HCT116 (cell line): ENCODE measurements around the gene PLPP2. TPM values are rescaled to one million over a fixed set of nuclear protein-coding genes. Genes with fewer than 3 reads are reported as not detected.

Experiments
- ATAC-seq: fragments of 200-7000 bp; cut with Tn5 transposase; 2 replicates; pipeline ENCODE4 v1.9.1; 2020; ENCODE audit warnings: mild to moderate bottlenecking, moderate library complexity
- BruUV-seq: library from RNA; stranded (reverse); fragments of 400-500 nt; replicated peaks from 2 replicates; lab custom pipeline; 2021; lab: Mats Ljungman, UMichigan
- CTCF ChIA-PET: fragments of 300-600 bp; sonication (Branson Sonifier 250); formaldehyde crosslinking; loops from one replicate; lab custom pipeline; 2021; ENCODE audit warnings: antibody characterized with exemption; lab: Charles Lee
- POLR2A ChIA-PET: fragments of 300-600, 350-600 bp; sonication (Branson Sonifier 250); formaldehyde crosslinking; loops from one replicate; lab custom pipeline; 2021; ENCODE audit warnings: antibody characterized with exemption; lab: Charles Lee
- RAD21 ChIA-PET, 2 experiments: fragments of 300-600 bp; sonication (Branson Sonifier 250); formaldehyde crosslinking; loops; one replicate each; lab custom pipeline; 2023; ENCODE audit warnings: low total read pairs in 2 of 2; ENCODE audit not compliant: uncharacterized antibody in 2 of 2, unreplicated experiment in 2 of 2, low non-redundant PET in 1 of 2; lab: Charles Lee
- DNase-seq: peaks from one replicate; pipeline ENCODE4 v3.0.0-alpha.2; 2010; ENCODE audit warnings: low read depth, low spot score
- H2AFZ ChIP-seq: fragments of 200-600 bp; shearing (Covaris generic), sonication (generic); 2 replicates; pipeline ENCODE4 v1.6.1; 2017; ENCODE audit warnings: low read depth, mixed run types, mixed read lengths, antibody characterized with exemption, low read length; ENCODE audit not compliant: poor library complexity, severe bottlenecking
- H3K27ac ChIP-seq: 2 replicates; pipeline ENCODE4 v1.5.1; 2012; ENCODE audit warnings: low read depth, low read length
- H3K27me3 ChIP-seq: fragments of 200-600 bp; sonication (generic); 2 replicates; pipeline ENCODE4 v1.6.1; 2016; ENCODE audit warnings: mixed run types, low read length, mixed read lengths; ENCODE audit not compliant: insufficient read depth
- H3K36me3 ChIP-seq, 2 experiments: fragments of 200-500 bp in 1 of 2; fragments of 200-600 bp in 1 of 2; sonication (Bioruptor generic) in 1 of 2; sonication (generic) in 1 of 2; 2 replicates each; pipeline versions ENCODE4 v1.5.1 to v1.6.1; 2014 to 2016; ENCODE audit warnings: low read length in 2 of 2, inconsistent platforms in 1 of 2, mixed read lengths in 1 of 2, mixed run types in 1 of 2; ENCODE audit not compliant: insufficient read depth in 2 of 2, control insufficient read depth in 1 of 2
- H3K4me1 ChIP-seq, 2 experiments: fragments of 200-600 bp in 1 of 2; sonication (generic) in 1 of 2; 2 replicates each; pipeline versions ENCODE4 v1.5.1 to v1.6.1; 2012 to 2017; ENCODE audit warnings: low read length in 2 of 2, inconsistent platforms in 1 of 2, mild to moderate bottlenecking in 1 of 2, mixed read lengths in 1 of 2, mixed run types in 1 of 2, moderate library complexity in 1 of 2; ENCODE audit not compliant: insufficient read depth in 2 of 2, control insufficient read depth in 1 of 2
- H3K4me2 ChIP-seq: fragments of 200-600 bp; sonication (generic); 2 replicates; pipeline ENCODE4 v1.6.1; 2017; ENCODE audit warnings: mixed run types, low read length, mixed read lengths
- H3K4me3 ChIP-seq, 2 experiments: fragments of 200-600 bp in 1 of 2; sonication (generic) in 1 of 2; replicated peaks in 1 of 2; 2 replicates each; pipeline ENCODE4 v1.5.1; 2011 to 2016; ENCODE audit warnings: low read length in 2 of 2, control low read depth in 1 of 2, low read depth in 1 of 2, mild to moderate bottlenecking in 1 of 2, mixed read lengths in 1 of 2, mixed run types in 1 of 2
- H3K79me2 ChIP-seq: fragments of 200-600 bp; sonication (generic); 2 replicates; pipeline ENCODE4 v1.6.1; 2017; ENCODE audit warnings: mild to moderate bottlenecking, mixed run types, low read length, moderate library complexity, mixed read lengths; ENCODE audit not compliant: insufficient read depth
- H3K9ac ChIP-seq: fragments of 200-600 bp; sonication (generic); 2 replicates; pipeline ENCODE4 v1.6.1; 2016; ENCODE audit warnings: low read length, mixed read lengths
- H3K9me2 ChIP-seq: fragments of 200-600 bp; sonication (generic), shearing (Covaris generic); 2 replicates; pipeline ENCODE4 v1.6.1; 2017; ENCODE audit warnings: mixed run types, mild to moderate bottlenecking, moderate library complexity; ENCODE audit not compliant: insufficient read depth
- H3K9me3 ChIP-seq, 2 experiments: fragments of 200-500 bp in 1 of 2; fragments of 200-600 bp in 1 of 2; sonication (Bioruptor generic) in 1 of 2; sonication (generic) in 1 of 2; 2 replicates each; pipeline ENCODE4 v1.6.1; 2014 to 2017; ENCODE audit warnings: low read length in 2 of 2, mixed read lengths in 2 of 2, inconsistent platforms in 1 of 2, low read depth in 1 of 2, mild to moderate bottlenecking in 1 of 2, mixed run types in 1 of 2, moderate library complexity in 1 of 2; ENCODE audit not compliant: control insufficient read depth in 1 of 2, insufficient read depth in 1 of 2
- H4K20me1 ChIP-seq: fragments of 200-600 bp; sonication (generic), shearing (Covaris generic); 2 replicates; pipeline ENCODE4 v1.6.1; 2017; ENCODE audit warnings: mixed run types, mild to moderate bottlenecking, moderate library complexity; ENCODE audit not compliant: insufficient read depth
- ATF3 ChIP-seq: IDR thresholded peaks from 2 replicates; pipeline ENCODE4 v1.6.1; 2012
- CBX3 ChIP-seq: IDR thresholded peaks from 2 replicates; pipeline ENCODE4 v1.6.1; 2012; ENCODE audit warnings: low read depth
- CEBPB ChIP-seq: IDR thresholded peaks from 2 replicates; pipeline ENCODE4 v1.6.1; 2012; ENCODE audit warnings: low read depth
- CTCF ChIP-seq, 3 experiments: fragments of 200-600 bp in 1 of 3; sonication (generic) in 1 of 3; IDR thresholded peaks in 2 of 3; conservative IDR thresholded peaks in 1 of 3; 2 replicates each; pipeline ENCODE4 v1.5.1; 2012 to 2017; ENCODE audit warnings: low read depth in 2 of 3, low read length in 2 of 3, antibody characterized with exemption in 1 of 3, borderline replicate concordance in 1 of 3, control low read depth in 1 of 3, mild to moderate bottlenecking in 1 of 3, mixed read lengths in 1 of 3, mixed run types in 1 of 3, moderate library complexity in 1 of 3; ENCODE audit not compliant: insufficient read depth in 1 of 3
- EGR1 ChIP-seq: IDR thresholded peaks from 2 replicates; pipeline ENCODE4 v1.6.1; 2012; ENCODE audit warnings: low read depth
- ELF1 ChIP-seq: IDR thresholded peaks from 2 replicates; pipeline ENCODE4 v1.6.1; 2012; ENCODE audit warnings: low read depth, borderline replicate concordance
- EZH2 ChIP-seq: fragments of 200-600 bp; sonication (generic); IDR thresholded peaks from 2 replicates; pipeline ENCODE4 v1.6.1; 2017; ENCODE audit warnings: antibody characterized with exemption, mixed run types
- FOSL1 ChIP-seq: IDR thresholded peaks from 2 replicates; pipeline ENCODE4 v1.6.1; 2012; ENCODE audit warnings: low read depth
- JUND ChIP-seq: IDR thresholded peaks from 2 replicates; pipeline ENCODE4 v1.6.1; 2012
- MAX ChIP-seq: IDR thresholded peaks from 2 replicates; pipeline ENCODE4 v1.6.1; 2012
- SIN3A ChIP-seq: IDR thresholded peaks from 2 replicates; pipeline ENCODE4 v1.6.1; 2012; ENCODE audit warnings: low read depth
- SP1 ChIP-seq: IDR thresholded peaks from 2 replicates; pipeline ENCODE4 v1.6.1; 2012; ENCODE audit warnings: low read depth
- SRF ChIP-seq: IDR thresholded peaks from 2 replicates; pipeline ENCODE4 v1.6.1; 2012; ENCODE audit warnings: low read depth
- TCF7L2 ChIP-seq: IDR thresholded peaks from 2 replicates; pipeline ENCODE4 v1.7.0; 2011; ENCODE audit warnings: borderline replicate concordance, inconsistent platforms; ENCODE audit not compliant: insufficient read depth, insufficient read length; ENCODE audit errors: extremely low read depth
- YY1 ChIP-seq: IDR thresholded peaks from 2 replicates; pipeline ENCODE4 v1.6.1; 2011; ENCODE audit warnings: low read length, low read depth, moderate library complexity, mild to moderate bottlenecking; ENCODE audit not compliant: insufficient replicate concordance; ENCODE audit errors: extremely low read depth
- ZFX ChIP-seq: fragments of 450-650 bp; IDR thresholded peaks from 2 replicates; pipeline ENCODE4 v1.6.1; 2017
- ZNF274 ChIP-seq: fragments of 200-500 bp; sonication (Bioruptor generic); IDR thresholded peaks from 2 replicates; pipeline ENCODE4 v1.6.1; 2014; ENCODE audit warnings: mild to moderate bottlenecking, low read depth, low read length, inconsistent platforms
- intact Hi-C: fragments of 100-400 bp; cut with micrococcal nuclease; formaldehyde crosslinking; loops from 2 replicates; pipeline ENCODE4 v1.10.0; 2022
- total RNA-seq: library from RNA; stranded (reverse); gene quantifications from one replicate; pipeline ENCODE4 v1.2.1, GENCODE V29; 2021; ENCODE audit not compliant: unreplicated experiment

The PLPP2 gene
- total RNA-seq, 1 experiment from 2014 or later, result 128 TPM

- Histone ChIP-seq H3K9me2 (no peaks in the 10 kb centered on the region), H2AFZ (no peak overlapping the region), H3K79me2 (peaks cover 80% of the 10 kb centered on the region), H3K4me3 (no peak overlapping the region), H3K9ac (no peak overlapping the region)
- intact Hi-C loops, result no loop called here
- CTCF ChIA-PET, result no interaction called here
- DNase-seq, result no peak
- no peak for TF ChIP-seq SIN3A
- TF ChIP-seq, all 23 proteins: peak for 0
- RAD21 ChIA-PET, result no interaction called here
- H3K9me3 ChIP-seq, result peaks cover 0 to 3% of the 10 kb centered on the region in 2 experiments; a peak in 1 of 4 replicates
- no TSS peak for BruUV-seq
- no peaks in the 10 kb centered on the region for H4K20me1 ChIP-seq
- no peaks in the 10 kb centered on the region for H3K27me3 ChIP-seq
- H3K4me2 ChIP-seq, result no peak overlapping the region
- peaks cover 17 to 26% of the 10 kb centered on the region in 2 experiments for H3K4me1 ChIP-seq
- no peak overlapping the region for H3K27ac ChIP-seq
- peaks cover 0 to 16% of the 10 kb centered on the region in 2 experiments; a peak in 1 of 4 replicates for H3K36me3 ChIP-seq
- ATAC-seq, result no peak
- POLR2A ChIA-PET, result no interaction called here
Measured at GRCh38 chr19:340620-341385, 49.6 kb upstream of the PLPP2 start.

GRCh38 chr19:339262-339887 lies 48.2 kb upstream of the PLPP2 start:
- BruUV-seq, result no TSS peak
- no peak overlapping the region for H3K4me2 ChIP-seq
- no peak overlapping the region for H3K27ac ChIP-seq
- CTCF ChIA-PET, result no interaction called here
- peaks cover 14 to 19% of the 10 kb centered on the region in 2 experiments for H3K4me1 ChIP-seq
- H3K4me3 ChIP-seq, result no peak overlapping the region
- no peaks in the 10 kb centered on the region for H3K9me2 ChIP-seq
- RAD21 ChIA-PET, result no interaction called here
- H3K36me3 ChIP-seq, result peaks cover 4 to 20% of the 10 kb centered on the region in 2 experiments; a peak in 2 of 4 replicates
- peaks cover 0 to 3% of the 10 kb centered on the region in 2 experiments; a peak in 1 of 4 replicates for H3K9me3 ChIP-seq
- H3K79me2 ChIP-seq, result peaks cover 95% of the 10 kb centered on the region
- H4K20me1 ChIP-seq, result no peaks in the 10 kb centered on the region
- no peak overlapping the region for H3K9ac ChIP-seq
- H2AFZ ChIP-seq, result no peak overlapping the region
- intact Hi-C loops, result no loop called here
- POLR2A ChIA-PET, result no interaction called here
- ATAC-seq (no peak), DNase-seq (no peak)
- no peaks in the 10 kb centered on the region for H3K27me3 ChIP-seq
- no peak for TF ChIP-seq ATF3
- no peak for TF ChIP-seq MAX
- no peak for TF ChIP-seq EGR1
- TF ChIP-seq CTCF (IDR thresholded peaks at IDR 0.05 in 2 of 3, conservative IDR thresholded peaks at IDR 0.05 in 1 of 3; ENCODE audit: borderline replicate concordance in 1 of 3, insufficient read depth in 1 of 3, low read depth in 2 of 3, low read length in 2 of 3), result no peak
- no peak for TF ChIP-seq CBX3
- no peak for TF ChIP-seq JUND
- no peak for TF ChIP-seq ELF1
- TF ChIP-seq CEBPB, result no peak
- no peak for TF ChIP-seq SRF
- no peak for TF ChIP-seq EZH2
- TF ChIP-seq ZNF274, result no peak
- TF ChIP-seq TCF7L2, result no peak
- no peak for TF ChIP-seq SIN3A
- no peak for TF ChIP-seq FOSL1
- TF ChIP-seq SP1, result no peak
- no peak for TF ChIP-seq ZFX
- TF ChIP-seq YY1, result no peak
